Lung (tissue), 12 donors: ENCODE results near the gene TMEM231. TPM values are rescaled to one million over a fixed set of nuclear protein-coding genes. Genes with fewer than 3 reads are reported as not detected.

ENCODE experiments used
- ATAC-seq: fragments of 200-7000 bp; cut with Tn5 transposase; one replicate; pipeline ENCODE4 v1.9.1; 2020; ENCODE audit warnings: moderate number of reproducible peaks; ENCODE audit not compliant: insufficient read depth, low FRiP score
- DNase-seq, 3 donors: peaks; one replicate each; pipeline ENCODE4 v3.0.0-alpha.2; 2013 to 2017
- H3K27ac ChIP-seq, 2 donors: one replicate each; pipeline ENCODE4 v1.5.1; 2013; ENCODE audit warnings: mild to moderate bottlenecking in 2 of 2, moderate library complexity in 2 of 2, control low read depth in 1 of 2, inconsistent platforms in 1 of 2, low read depth in 1 of 2, low read length in 1 of 2
- H3K27me3 ChIP-seq, 3 donors: one replicate each; pipeline ENCODE4 v1.5.1; 2013; ENCODE audit warnings: low read length in 2 of 3; ENCODE audit not compliant: control insufficient read depth in 3 of 3, insufficient read depth in 3 of 3
- H3K36me3 ChIP-seq, 4 donors: one replicate each; pipeline ENCODE4 v1.5.1; 2013; ENCODE audit warnings: low read length in 4 of 4, mild to moderate bottlenecking in 1 of 4, moderate library complexity in 1 of 4; ENCODE audit not compliant: control insufficient read depth in 4 of 4, insufficient read depth in 4 of 4
- H3K4me1 ChIP-seq, 5 donors: one replicate each; pipeline ENCODE4 v1.5.1; 2013; ENCODE audit warnings: low read length in 5 of 5, mild to moderate bottlenecking in 2 of 5, moderate library complexity in 1 of 5; ENCODE audit not compliant: control insufficient read depth in 5 of 5, insufficient read depth in 5 of 5
- H3K4me3 ChIP-seq: one replicate; pipeline ENCODE4 v1.5.1; 2013; ENCODE audit warnings: mild to moderate bottlenecking, control low read depth, moderate library complexity
- H3K9ac ChIP-seq, 2 donors: one replicate each; pipeline ENCODE4 v1.5.1; 2013; ENCODE audit warnings: low read length in 2 of 2, control low read depth in 1 of 2; ENCODE audit not compliant: insufficient read depth in 1 of 2
- H3K9me3 ChIP-seq, 4 donors: one replicate each; pipeline ENCODE4 v1.5.1; 2013; ENCODE audit warnings: low read length in 3 of 4, mild to moderate bottlenecking in 1 of 4, moderate library complexity in 1 of 4; ENCODE audit not compliant: control insufficient read depth in 4 of 4, insufficient read depth in 3 of 4
- CTCF ChIP-seq: IDR thresholded peaks from 2 replicates; pipeline ENCODE4 v1.5.1; 2012; ENCODE audit warnings: mild to moderate bottlenecking; ENCODE audit errors: control extremely low read depth, extremely low read depth
- WGBS, 2 donors: extraction: QIAGEN DNeasy Blood & Tissue Kit; methylation state at CpG; one replicate each; pipeline ENCODE4 v1.1.7; 2013; 5-methylcytosine and 5-hydroxymethylcytosine counted together
- polyA plus RNA-seq, 2 donors: library from polyadenylated mRNA; stranded (reverse); fragments of 200-250 nt; gene quantifications; one replicate each; pipeline ENCODE4 v1.2.1, GENCODE V29; 2013
- total RNA-seq, 2 donors: library from RNA; depleted of rRNA in 1 of 2; stranded (reverse); fragments of >200 nt in 1 of 2; gene quantifications; one replicate each; pipeline ENCODE4 v1.2.1, GENCODE V29; 2014 to 2021
- donor health status: control.
- donor health status: control.
- donor health status: Bipolar disorder and iron deficiency.
- donor health status: healthy.
- donor health status: DM: yes; HTN: yes; CAD: no.

Gene TMEM231
- total and polyA plus RNA-seq, 4 donors = 9.3 to 88.5 (median 35.2) TPM

- Histone ChIP-seq H3K9ac (peak overlapping the region in 1 of 2 donors; percentile 37), H3K4me3 (no peak overlapping the region), H3K9me3 (no peaks in the 10 kb centered on the region), H3K27ac (no peak overlapping the region), H3K36me3 (no peaks in the 10 kb centered on the region), H3K27me3 (no peaks in the 10 kb centered on the region), H3K4me1 (no peaks in the 10 kb centered on the region)
- TF ChIP-seq CTCF = no peak
- no peak for ATAC-seq
- peak; percentile 14 to 50 (median 26) for DNase-seq
- 67 to 86% methylated on average over 19 of the region's 19 CpGs for WGBS, 2 donors
These were observed 21.4 kb downstream of the TMEM231 start for GRCh38 chr16:75534560-75535205.

- H3K4me3 ChIP-seq = no peak overlapping the region
- ATAC-seq (no peak), DNase-seq (no peak)
- no peaks in the 10 kb centered on the region for H3K27me3 ChIP-seq
- H3K4me1 ChIP-seq = no peaks in the 10 kb centered on the region
- no peaks in the 10 kb centered on the region for H3K9me3 ChIP-seq
- H3K9ac ChIP-seq = no peak overlapping the region
- WGBS, 2 donors = 83 to 89% methylated on average over 2 of the region's 2 CpGs
- no peak overlapping the region for H3K27ac ChIP-seq
- TF ChIP-seq CTCF = no peak
- no peaks in the 10 kb centered on the region for H3K36me3 ChIP-seq
These were observed 23.3 kb downstream of the TMEM231 start for GRCh38 chr16:75532791-75533190.

- WGBS, 2 donors = 84 to 93% methylated on average over 8 of the region's 8 CpGs
- H3K27ac ChIP-seq = no peak overlapping the region
- no peaks in the 10 kb centered on the region for H3K36me3 ChIP-seq
- H3K4me3 ChIP-seq = no peak overlapping the region
- no peak for ATAC-seq
- TF ChIP-seq CTCF = no peak
- H3K4me1 ChIP-seq = no peaks in the 10 kb centered on the region
- DNase-seq = no peak
- no peaks in the 10 kb centered on the region for H3K27me3 ChIP-seq
- no peaks in the 10 kb centered on the region for H3K9me3 ChIP-seq
- H3K9ac ChIP-seq = no peak overlapping the region
These were observed 23.8 kb downstream of the TMEM231 start for GRCh38 chr16:75532142-75532765.

DNA sequence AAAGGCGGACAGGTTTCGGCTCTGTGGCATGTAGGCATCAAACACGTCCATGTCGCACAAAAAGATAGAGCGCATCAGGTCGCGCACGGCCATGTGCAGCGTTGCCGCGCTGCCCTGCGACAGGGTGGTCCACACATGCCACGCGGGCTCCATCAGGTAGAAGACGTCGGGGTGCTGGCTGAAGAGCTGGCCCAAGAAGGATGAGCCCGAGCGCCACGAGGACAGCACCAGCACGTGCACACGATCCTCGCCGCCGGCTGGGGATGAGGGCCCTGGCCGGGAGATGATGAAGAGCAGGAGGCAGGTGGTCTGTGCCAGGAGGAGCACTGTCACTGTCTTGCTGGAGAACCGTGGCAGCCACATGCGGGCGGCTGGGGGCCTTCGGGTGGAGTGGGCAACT is 26.1 kb downstream of the TMEM231 start:
- TF ChIP-seq CTCF = no peak
- Histone ChIP-seq H3K9me3 (no peaks in the 10 kb centered on the region), H3K9ac (no peak overlapping the region), H3K27me3 (no peaks in the 10 kb centered on the region), H3K4me3 (no peak overlapping the region), H3K27ac (no peak overlapping the region), H3K4me1 (no peaks in the 10 kb centered on the region), H3K36me3 (no peaks in the 10 kb centered on the region)
- WGBS, 2 donors = 96 to 98% methylated on average over 29 of the region's 29 CpGs
- ATAC-seq = no peak
- no peak for DNase-seq
